ENCODE measurements around the gene RNF123.

Gene RNF123

DNA sequence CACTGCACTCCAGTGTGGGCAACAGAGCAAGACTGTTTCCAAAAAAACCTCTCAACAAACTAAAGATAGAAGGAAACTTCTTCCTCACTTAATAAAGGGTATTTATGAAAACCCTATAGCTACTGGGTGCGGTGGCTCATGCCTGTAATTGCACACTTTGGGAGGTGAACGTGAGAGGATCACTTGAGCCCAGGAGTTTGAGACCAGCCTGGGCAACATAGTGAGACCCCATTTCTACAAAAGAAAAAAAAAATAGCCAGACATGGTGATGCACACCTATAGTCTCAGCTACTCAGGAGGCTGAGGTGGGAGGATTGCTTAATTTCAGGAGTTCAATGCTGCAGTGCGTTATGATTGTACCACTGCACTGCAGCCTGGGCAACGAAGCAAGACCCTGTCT lies 74.6 kb downstream of the RNF123 start:
- no peak overlapping the region for H3K9ac ChIP-seq
- no peak overlapping the region for H3K4me3 ChIP-seq (IDR thresholded peaks at IDR 0.05; ENCODE audit: insufficient read depth, low read depth, low read length)
- H3K79me2 ChIP-seq (ENCODE audit: insufficient read depth, low read depth): peaks cover 51% of the 10 kb centered on the region
- no peak overlapping the region for H2AFZ ChIP-seq (ENCODE audit: low read depth)
- no peak overlapping the region for H3K27ac ChIP-seq
- TF ChIP-seq, protein P1, sequence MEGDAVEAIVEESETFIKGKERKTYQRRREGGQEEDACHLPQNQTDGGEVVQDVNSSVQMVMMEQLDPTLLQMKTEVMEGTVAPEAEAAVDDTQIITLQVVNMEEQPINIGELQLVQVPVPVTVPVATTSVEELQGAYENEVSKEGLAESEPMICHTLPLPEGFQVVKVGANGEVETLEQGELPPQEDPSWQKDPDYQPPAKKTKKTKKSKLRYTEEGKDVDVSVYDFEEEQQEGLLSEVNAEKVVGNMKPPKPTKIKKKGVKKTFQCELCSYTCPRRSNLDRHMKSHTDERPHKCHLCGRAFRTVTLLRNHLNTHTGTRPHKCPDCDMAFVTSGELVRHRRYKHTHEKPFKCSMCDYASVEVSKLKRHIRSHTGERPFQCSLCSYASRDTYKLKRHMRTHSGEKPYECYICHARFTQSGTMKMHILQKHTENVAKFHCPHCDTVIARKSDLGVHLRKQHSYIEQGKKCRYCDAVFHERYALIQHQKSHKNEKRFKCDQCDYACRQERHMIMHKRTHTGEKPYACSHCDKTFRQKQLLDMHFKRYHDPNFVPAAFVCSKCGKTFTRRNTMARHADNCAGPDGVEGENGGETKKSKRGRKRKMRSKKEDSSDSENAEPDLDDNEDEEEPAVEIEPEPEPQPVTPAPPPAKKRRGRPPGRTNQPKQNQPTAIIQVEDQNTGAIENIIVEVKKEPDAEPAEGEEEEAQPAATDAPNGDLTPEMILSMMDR (conservative IDR thresholded peaks at IDR 0.05; ENCODE audit: low read depth, low read length): no peak
- H3K36me3 ChIP-seq (ENCODE audit: insufficient read depth): no peaks in the 10 kb centered on the region
- H4K20me1 ChIP-seq (ENCODE audit: insufficient read depth): no peaks in the 10 kb centered on the region
- no peaks in the 10 kb centered on the region for H3K27me3 ChIP-seq (ENCODE audit: insufficient read depth, low read depth)
- H3K4me2 ChIP-seq: no peak overlapping the region
- H3K4me1 ChIP-seq (ENCODE audit: low read depth, poor library complexity, severe bottlenecking): no peaks in the 10 kb centered on the region

DNA sequence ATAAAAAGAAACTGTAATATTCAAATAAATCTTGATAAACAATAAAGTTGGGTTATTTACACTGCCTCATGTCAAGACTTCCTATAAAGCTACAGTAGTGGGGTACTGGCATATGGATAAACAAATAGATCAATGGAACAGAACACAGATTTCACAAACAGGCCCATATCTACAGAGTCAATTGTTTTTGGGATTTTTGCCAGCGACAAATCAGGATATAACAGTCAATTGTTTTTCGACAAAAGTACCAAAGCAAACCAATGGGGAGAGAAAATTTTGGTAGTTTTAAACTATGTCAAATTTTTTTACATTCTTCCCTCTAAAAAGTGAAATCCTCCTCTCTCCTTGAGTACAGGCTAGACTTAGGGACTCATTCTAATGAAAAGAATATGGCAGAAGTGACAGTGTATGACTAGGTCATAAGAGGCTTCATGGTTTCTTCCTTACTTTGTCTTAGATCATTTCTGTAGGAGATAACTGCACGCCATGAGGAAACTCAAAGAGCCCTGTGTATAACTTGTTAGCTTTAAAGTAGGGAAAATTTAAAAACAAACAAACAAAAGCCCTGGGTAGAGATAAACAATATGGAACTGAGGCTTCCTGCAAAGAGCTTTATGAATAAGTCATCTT lies 80.0 kb downstream of the RNF123 start:
- Histone ChIP-seq H3K4me2 (no peak overlapping the region), H4K20me1 (ENCODE audit: insufficient read depth) (no peaks in the 10 kb centered on the region), H3K36me3 (ENCODE audit: insufficient read depth) (no peaks in the 10 kb centered on the region), H3K27ac (no peak overlapping the region), H3K4me1 (ENCODE audit: low read depth, poor library complexity, severe bottlenecking) (peaks cover 7% of the 10 kb centered on the region), H3K79me2 (ENCODE audit: insufficient read depth, low read depth) (peaks cover 60% of the 10 kb centered on the region), H3K9ac (no peak overlapping the region), H3K4me3 (IDR thresholded peaks at IDR 0.05; ENCODE audit: insufficient read depth, low read depth, low read length) (no peak overlapping the region), H3K27me3 (ENCODE audit: insufficient read depth, low read depth) (no peaks in the 10 kb centered on the region), H2AFZ (ENCODE audit: low read depth) (no peak overlapping the region)
- TF ChIP-seq, protein P1 (conservative IDR thresholded peaks at IDR 0.05; ENCODE audit: low read depth, low read length): no peak

DNA sequence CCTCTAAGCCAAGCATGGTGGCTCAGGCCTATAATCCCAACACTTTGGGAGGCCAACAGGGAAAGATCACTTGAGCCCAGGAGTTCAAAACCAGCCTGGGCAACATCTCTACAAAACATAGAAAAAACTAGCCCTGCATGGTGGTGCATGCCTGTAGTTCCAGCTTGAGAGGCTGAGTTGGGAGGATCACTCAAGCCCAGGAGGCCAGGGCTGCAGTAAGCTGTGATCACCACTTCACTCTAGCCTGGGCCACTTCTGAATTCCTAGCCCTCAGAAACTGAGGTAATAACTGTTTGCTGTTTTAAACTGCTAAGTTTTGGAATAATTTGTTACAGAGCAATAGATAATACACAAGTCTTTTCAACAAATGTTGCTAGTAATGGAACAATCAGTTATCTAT lies 80.6 kb downstream of the RNF123 start:
- H3K4me3 ChIP-seq (IDR thresholded peaks at IDR 0.05; ENCODE audit: insufficient read depth, low read depth, low read length): no peak overlapping the region
- H3K27me3 ChIP-seq (ENCODE audit: insufficient read depth, low read depth): no peaks in the 10 kb centered on the region
- peaks cover 7% of the 10 kb centered on the region for H3K4me1 ChIP-seq (ENCODE audit: low read depth, poor library complexity, severe bottlenecking)
- TF ChIP-seq, protein P1 (conservative IDR thresholded peaks at IDR 0.05; ENCODE audit: low read depth, low read length): no peak
- no peak overlapping the region for H3K27ac ChIP-seq
- H3K79me2 ChIP-seq (ENCODE audit: insufficient read depth, low read depth): peaks cover 55% of the 10 kb centered on the region
- H3K4me2 ChIP-seq: no peak overlapping the region
- no peak overlapping the region for H3K9ac ChIP-seq
- H4K20me1 ChIP-seq (ENCODE audit: insufficient read depth): no peaks in the 10 kb centered on the region
- no peaks in the 10 kb centered on the region for H3K36me3 ChIP-seq (ENCODE audit: insufficient read depth)
- H2AFZ ChIP-seq (ENCODE audit: low read depth): no peak overlapping the region

Data from KMS-11 (cell line).